GM12892 (cell line): ENCODE results near the gene DDX49.

ENCODE experiments used
- DNase-seq: peaks from one replicate; pipeline ENCODE4 v3.0.0; 2011; ENCODE audit not compliant: insufficient read length
- FAIRE-seq: peaks from 2 replicates; lab custom pipeline; 2011; peaks lifted over from hg19 to GRCh38; lab: Jason Lieb, UNC
- POLR2A ChIP-seq: IDR thresholded peaks from 2 replicates; pipeline ENCODE4 v1.6.1; 2011; ENCODE audit warnings: low read depth, low read length, control low read depth
- POLR2AphosphoS5 ChIP-seq: IDR thresholded peaks from 2 replicates; pipeline ENCODE4 v1.6.1; 2011; ENCODE audit warnings: low read depth, low read length, control low read depth
- TAF1 ChIP-seq: IDR thresholded peaks from 2 replicates; pipeline ENCODE4 v1.6.1; 2011; ENCODE audit warnings: low read depth, mild to moderate bottlenecking, control low read depth, low read length, borderline replicate concordance

The DDX49 gene

GRCh38 chr19:18954094-18954493, 34.6 kb downstream of the DDX49 start:
- DNase-seq (no peak), FAIRE-seq (no peak)
- TF ChIP-seq POLR2AphosphoS5, result no peak
- no peak for TF ChIP-seq TAF1
- no peak for TF ChIP-seq POLR2A

GRCh38 chr19:18955042-18955441, 35.5 kb downstream of the DDX49 start:
- TF ChIP-seq POLR2AphosphoS5 (no peak), POLR2A (no peak), TAF1 (no peak)
- FAIRE-seq (no peak), DNase-seq (no peak)

GRCh38 chr19:18960370-18960769, 40.9 kb downstream of the DDX49 start:
- no peak for TF ChIP-seq POLR2AphosphoS5
- FAIRE-seq (no peak), DNase-seq (no peak)

GRCh38 chr19:18961767-18962620, 42.5 kb downstream of the DDX49 start:
- TF ChIP-seq POLR2A (no peak), TAF1 (no peak), POLR2AphosphoS5 (no peak)
- no peak for DNase-seq
- FAIRE-seq, result no peak

GRCh38 chr19:18964121-18964520, 44.6 kb downstream of the DDX49 start:
- no peak for TF ChIP-seq POLR2AphosphoS5
- no peak for TF ChIP-seq POLR2A
- no peak for TF ChIP-seq TAF1
- FAIRE-seq, result no peak
- DNase-seq, result no peak

- DNase-seq, result no peak
- TF ChIP-seq POLR2A (no peak), POLR2AphosphoS5 (no peak), TAF1 (no peak)
- no peak for FAIRE-seq
Observed at GRCh38 chr19:18966307-18966706, 46.8 kb downstream of the DDX49 start.

GRCh38 chr19:18967358-18968146, 48.0 kb downstream of the DDX49 start:
- no peak for FAIRE-seq
- TF ChIP-seq POLR2A (no peak), POLR2AphosphoS5 (no peak), TAF1 (no peak)
- DNase-seq, result no peak

- no peak for FAIRE-seq
Observed at GRCh38 chr19:18969931-18970659, 50.6 kb downstream of the DDX49 start.

GRCh38 chr19:18972301-18972811, 52.8 kb downstream of the DDX49 start:
- TF ChIP-seq POLR2AphosphoS5 (no peak), POLR2A (no peak), TAF1 (no peak)
- no peak for DNase-seq
- FAIRE-seq, result no peak

More at GRCh38 chr19:18969931-18970659, 50.6 kb downstream of the DDX49 start:
- no peak for TF ChIP-seq TAF1
- no peak for TF ChIP-seq POLR2A
- no peak for TF ChIP-seq POLR2AphosphoS5
- DNase-seq, result no peak

- no peak for FAIRE-seq
- TF ChIP-seq TAF1 (no peak), POLR2AphosphoS5 (no peak), POLR2A (no peak)
- no peak for DNase-seq
Observed at GRCh38 chr19:18972851-18973250, 53.3 kb downstream of the DDX49 start.

GRCh38 chr19:18975011-18975410, 55.5 kb downstream of the DDX49 start:
- TF ChIP-seq POLR2A (no peak), TAF1 (no peak), POLR2AphosphoS5 (no peak)
- DNase-seq (no peak), FAIRE-seq (no peak)
